Measurements from ENCODE around the gene EPAS1. TPM values are rescaled to one million over a fixed set of nuclear protein-coding genes. Genes with fewer than 3 reads are reported as not detected.

The EPAS1 gene
- polyA plus RNA-seq, 2 of the 4 experiments (the other 2 are of a cell fraction) = 128 to 143 TPM

- TF ChIP-seq BCL3 (IDR thresholded peaks at IDR 0.05) (no peak; the same call in 2 of the 3 replicates), HDAC2 (IDR thresholded peaks at IDR 0.05) (no peak), RNF2 (IDR thresholded peaks at IDR 0.05; ENCODE audit: borderline replicate concordance, low read depth) (no peak)
Measured at GRCh38 chr2:46385786-46386577, 88.8 kb downstream of the EPAS1 start (continued).

- H3K4me2 ChIP-seq = peak overlapping the region; percentile 52; the same call in 2 of the 3 replicates
- H3K9me3 ChIP-seq = no peaks in the 10 kb centered on the region
- TF ChIP-seq ZC3H11A (IDR thresholded peaks at IDR 0.05) = no peak
- 0 out of 5 replicates have a peak, but pooled peaks of 1 of the 2 experiments have one; percentile 1 for TF ChIP-seq JUN (IDR thresholded peaks at IDR 0.05)
- FAIRE-seq (peak; percentile 7), DNase-seq (ENCODE audit: low read depth in 1 of 2, low spot score in 1 of 2) (no peak), ATAC-seq (no peak)
- CTCF ChIA-PET = interaction anchor here (0.6 to 3.1 kb wide), 11 partner anchors 8 to 393 kb away, joined by 3 to 15 read pairs (median 4); no protein-coding TSS in a partner anchor
- H3K4me3 ChIP-seq = no peak overlapping the region
- H3K27ac ChIP-seq = peak overlapping the region; percentile 71 to 85
- WGBS (ENCODE audit: missing lambda C conversion rate) = 83% methylated on average over 5 of the region's 5 CpGs
- POLR2A ChIA-PET = interaction anchor here (1.2 kb wide), 1 partner anchor 21 kb away, joined by 3 read pairs; no protein-coding TSS in a partner anchor
- H3K4me1 ChIP-seq = peaks cover 20% of the 10 kb centered on the region
Measured at GRCh38 chr2:46386763-46387162, 89.6 kb downstream of the EPAS1 start.

- CTCF ChIA-PET = interaction anchor here (0.6 to 3.1 kb wide), 7 partner anchors 7 to 396 kb away, joined by 3 to 15 read pairs (median 5); no protein-coding TSS in a partner anchor
Measured at GRCh38 chr2:46387292-46387691, 90.1 kb downstream of the EPAS1 start.

More at GRCh38 chr2:46387292-46387691, 90.1 kb downstream of the EPAS1 start:
- DNase-seq (ENCODE audit: low read depth in 1 of 2, low spot score in 1 of 2) = no peak
- Histone ChIP-seq H3K4me3 (no peak overlapping the region), H3K4me2 (no peak overlapping the region), H3K9me3 (no peaks in the 10 kb centered on the region), H3K27ac (peak overlapping the region; percentile 71 to 85; a peak in 5 of 6 replicates), H3K4me1 (peaks cover 20% of the 10 kb centered on the region)
- ATAC-seq = no peak
- POLR2A ChIA-PET = no interaction called here
- no peak for FAIRE-seq
- 64% methylated on average over 3 of the region's 3 CpGs for WGBS (ENCODE audit: missing lambda C conversion rate)
- TF ChIP-seq KDM5A (IDR thresholded peaks at IDR 0.05) (no peak), BCL3 (IDR thresholded peaks at IDR 0.05) (no peak), ZNF302 (CRISPR knock-in tag; IDR thresholded peaks at IDR 0.05) (no peak), EP300 (IDR thresholded peaks at IDR 0.05) (no peak), TFCP2L1 (CRISPR knock-in tag; IDR thresholded peaks at IDR 0.05) (no peak), REST (IDR thresholded peaks at IDR 0.05) (no peak), CBX2 (IDR thresholded peaks at IDR 0.05; ENCODE audit: borderline replicate concordance, low read depth) (no peak), PBX3 (IDR thresholded peaks at IDR 0.05) (no peak), CHD2 (IDR thresholded peaks at IDR 0.05; ENCODE audit: low read length, partially characterized antibody) (no peak), NR3C1 (IDR thresholded peaks at IDR 0.05) (no peak), ESRRA (IDR thresholded peaks at IDR 0.05; ENCODE audit: borderline replicate concordance, low read length) (no peak)
